ENCODE measurements around the gene PGAP1. TPM values are rescaled to one million over a fixed set of nuclear protein-coding genes. Genes with fewer than 3 reads are reported as not detected.

Gene PGAP1
- total and polyA plus RNA-seq, 2 of the 8 experiments (the other 6 are each of a cell fraction or from before 2014, with no cell fraction given): 8.3 to 24.1 TPM

- TF ChIP-seq CHD7 (IDR thresholded peaks at IDR 0.05; ENCODE audit: insufficient replicate concordance, low read length) (no peak), NANOG (IDR thresholded peaks at IDR 0.05; ENCODE audit: insufficient read depth, low read depth, low read length, poor library complexity, severe bottlenecking) (no peak), SIX5 (IDR thresholded peaks at IDR 0.05; ENCODE audit: low read depth, low read length) (no peak), POLR2A (IDR thresholded peaks at IDR 0.05; ENCODE audit: control extremely low read depth in 1 of 2, low read depth in 2 of 2, low read length in 2 of 2) (no peak), USF2 (IDR thresholded peaks at IDR 0.05; ENCODE audit: low read length) (no peak), HDAC2 (IDR thresholded peaks at IDR 0.05; ENCODE audit: borderline replicate concordance in 1 of 2, low read depth in 2 of 2, low read length in 2 of 2) (no peak)
Observed at GRCh38 chr2:196941398-196942078, 15.0 kb upstream of the PGAP1 start (continued).

Measured in H1 (cell line).